IMR-90 (cell line): ENCODE data around the gene RUNX1. TPM values are rescaled to one million over a fixed set of nuclear protein-coding genes. Genes with fewer than 3 reads are reported as not detected.

Experiments used
- ATAC-seq: fragments of 200-7000 bp; cut with Tn5 transposase; 2 replicates; pipeline ENCODE4 v1.9.1; 2020; ENCODE audit warnings: low read depth, mild to moderate bottlenecking, moderate library complexity
- BruUV-seq: library from RNA; stranded (reverse); fragments of 400-500 nt; replicated peaks from 2 replicates; lab custom pipeline; 2021; lab: Mats Ljungman, UMichigan
- CTCF ChIA-PET: fragments of 300-600 bp; formaldehyde crosslinking; extraction: SDS; loops from one replicate; lab custom pipeline; 2021; ENCODE audit warnings: antibody characterized with exemption; lab: Yijun Ruan, JAX
- POLR2A ChIA-PET: fragments of 300-600 bp; sonication (Branson Sonifier 250); formaldehyde crosslinking; loops from one replicate; lab custom pipeline; 2022; ENCODE audit warnings: antibody characterized with exemption; ENCODE audit not compliant: unreplicated experiment; lab: Charles Lee
- DNase-seq: peaks from one replicate; pipeline ENCODE4 v3.0.0; 2013
- H2AFZ ChIP-seq: replicated peaks from 2 replicates; pipeline ENCODE3; 2013; ENCODE audit warnings: low read length, mild to moderate bottlenecking; ENCODE audit not compliant: poor library complexity
- H2AK5ac ChIP-seq: 2 replicates; pipeline ENCODE4 v1.6.1; 2013; ENCODE audit warnings: low read depth, low read length, inconsistent platforms
- H2AK9ac ChIP-seq: replicated peaks from 2 replicates; pipeline ENCODE3; 2013; ENCODE audit warnings: mild to moderate bottlenecking, low read depth, low read length, moderate library complexity; ENCODE audit not compliant: poor library complexity
- H2BK120ac ChIP-seq: 2 replicates; pipeline ENCODE4 v1.6.1; 2013; ENCODE audit warnings: low read depth, low read length, inconsistent platforms
- H2BK15ac ChIP-seq: 3 replicates; pipeline ENCODE4 v1.6.1; 2013; ENCODE audit warnings: low read depth, low read length, inconsistent platforms
- H2BK20ac ChIP-seq: 2 replicates; pipeline ENCODE4 v1.6.1; 2013; ENCODE audit warnings: low read depth, mild to moderate bottlenecking, inconsistent platforms, low read length, moderate library complexity
- H2BK5ac ChIP-seq: 2 replicates; pipeline ENCODE4 v1.6.1; 2013; ENCODE audit warnings: mild to moderate bottlenecking, low read depth, low read length, inconsistent platforms; ENCODE audit not compliant: poor library complexity, severe bottlenecking
- H3K14ac ChIP-seq: replicated peaks from 2 replicates; pipeline ENCODE4 v1.6.1; 2013; ENCODE audit warnings: low read depth, low read length, inconsistent platforms
- H3K18ac ChIP-seq: 2 replicates; pipeline ENCODE4 v1.6.1; 2013; ENCODE audit warnings: low read depth, low read length, control low read depth
- H3K23ac ChIP-seq: 2 replicates; pipeline ENCODE4 v1.6.1; 2013; ENCODE audit warnings: low read depth, low read length, inconsistent platforms
- H3K27ac ChIP-seq: 2 replicates; pipeline ENCODE4 v1.5.1; 2013; ENCODE audit warnings: mild to moderate bottlenecking, control low read depth, low read length; ENCODE audit not compliant: insufficient read depth
- H3K27me3 ChIP-seq: 2 replicates; pipeline ENCODE4 v1.6.1; 2013; ENCODE audit warnings: low read length; ENCODE audit not compliant: control insufficient read depth, insufficient read depth
- H3K36me3 ChIP-seq: 2 replicates; pipeline ENCODE4 v1.6.1; 2013; ENCODE audit warnings: low read length, mixed read lengths; ENCODE audit not compliant: control insufficient read depth, insufficient read depth
- H3K4ac ChIP-seq: 2 replicates; pipeline ENCODE4 v1.6.1; 2013; ENCODE audit warnings: low read depth, low read length, inconsistent platforms
- H3K4me1 ChIP-seq: 2 replicates; pipeline ENCODE4 v1.6.1; 2013; ENCODE audit warnings: low read length, mixed read lengths; ENCODE audit not compliant: control insufficient read depth, insufficient read depth
- H3K4me2 ChIP-seq: 2 replicates; pipeline ENCODE4 v1.6.1; 2013; ENCODE audit warnings: low read depth, mild to moderate bottlenecking, control low read depth, low read length, moderate library complexity
- H3K4me3 ChIP-seq: 2 replicates; pipeline ENCODE4 v1.5.1; 2013; ENCODE audit warnings: low read depth, mild to moderate bottlenecking, control low read depth, low read length, moderate library complexity; ENCODE audit not compliant: insufficient read depth
- H3K56ac ChIP-seq: 2 replicates; pipeline ENCODE4 v1.6.1; 2013; ENCODE audit warnings: low read length, inconsistent platforms; ENCODE audit not compliant: insufficient read depth; ENCODE audit errors: extremely low read depth
- H3K79me1 ChIP-seq, 2 experiments: 2 replicates each; pipeline ENCODE4 v1.6.1; 2013; ENCODE audit warnings: low read length in 2 of 2, inconsistent platforms in 1 of 2, low read depth in 1 of 2
- H3K9ac ChIP-seq: 2 replicates; pipeline ENCODE4 v1.6.1; 2013; ENCODE audit warnings: low read depth, low read length, control low read depth
- H3K9me1 ChIP-seq: 2 replicates; pipeline ENCODE4 v1.6.1; 2013; ENCODE audit warnings: low read length, inconsistent platforms; ENCODE audit not compliant: insufficient read depth
- H3K9me3 ChIP-seq: 2 replicates; pipeline ENCODE4 v1.6.1; 2013; ENCODE audit warnings: low read length; ENCODE audit not compliant: control insufficient read depth, insufficient read depth
- H4K20me1 ChIP-seq: 2 replicates; pipeline ENCODE4 v1.6.1; 2013; ENCODE audit warnings: low read length, inconsistent platforms; ENCODE audit not compliant: insufficient read depth
- H4K5ac ChIP-seq: 2 replicates; pipeline ENCODE4 v1.6.1; 2013; ENCODE audit warnings: mild to moderate bottlenecking, low read depth, low read length, control low read depth
- H4K8ac ChIP-seq, 2 experiments: 2 replicates each; pipeline ENCODE4 v1.6.1; 2013; ENCODE audit warnings: low read depth in 2 of 2, low read length in 2 of 2, control low read depth in 1 of 2, inconsistent platforms in 1 of 2
- H4K91ac ChIP-seq: 2 replicates; pipeline ENCODE4 v1.6.1; 2013; ENCODE audit warnings: low read depth, low read length, inconsistent platforms; ENCODE audit not compliant: insufficient read depth
- BHLHE40 ChIP-seq: fragments of 150-350 bp; IDR thresholded peaks from 2 replicates; pipeline ENCODE4 v1.6.1; 2016; ENCODE audit warnings: mild to moderate bottlenecking, low read depth, low read length
- CEBPB ChIP-seq: IDR thresholded peaks from 2 replicates; pipeline ENCODE4 v1.6.1; 2012; ENCODE audit warnings: low read depth, low read length, improper control_type of control experiment
- MAFK ChIP-seq: IDR thresholded peaks from 2 replicates; pipeline ENCODE4 v1.6.1; 2012; ENCODE audit warnings: low read depth, low read length, improper control_type of control experiment
- MXI1 ChIP-seq: IDR thresholded peaks from 2 replicates; pipeline ENCODE4 v1.6.1; 2012; ENCODE audit warnings: low read depth, mild to moderate bottlenecking, low read length, moderate library complexity, borderline replicate concordance
- NFE2L2 ChIP-seq: fragments of 150-350 bp; IDR thresholded peaks from 2 replicates; pipeline ENCODE4 v1.6.1; 2016; ENCODE audit warnings: low read depth, mild to moderate bottlenecking, low read length
- POLR2A ChIP-seq: IDR thresholded peaks from 2 replicates; pipeline ENCODE4 v1.6.1; 2012; ENCODE audit warnings: mild to moderate bottlenecking, low read depth, low read length
- RAD21 ChIP-seq: IDR thresholded peaks from 2 replicates; pipeline ENCODE4 v1.6.1; 2012; ENCODE audit warnings: low read length, improper control_type of control experiment
- RCOR1 ChIP-seq: IDR thresholded peaks from 2 replicates; pipeline ENCODE4 v1.6.1; 2012; ENCODE audit warnings: mild to moderate bottlenecking, low read length, improper control_type of control experiment; ENCODE audit not compliant: insufficient replicate concordance
- RFX5 ChIP-seq: IDR thresholded peaks from 2 replicates; pipeline ENCODE4 v1.8.0; 2012; ENCODE audit warnings: low read depth, mild to moderate bottlenecking, low read length, moderate library complexity
- SMC3 ChIP-seq: fragments of 150-350 bp; IDR thresholded peaks from 2 replicates; pipeline ENCODE4 v1.6.1; 2016; ENCODE audit warnings: low read depth, mild to moderate bottlenecking, antibody characterized with exemption, low read length, moderate library complexity
- WGBS, 2 experiments: methylation state at CpG; one replicate each; pipeline versions ENCODE4 v1.1.5 to v1.1.7; 2013; ENCODE audit warnings: missing lambda C conversion rate in 2 of 2; ENCODE audit not compliant: insufficient read length in 1 of 2; ENCODE audit errors: extremely low coverage in 2 of 2; 5-methylcytosine and 5-hydroxymethylcytosine counted together
- dilution Hi-C: fragments of 300-500 bp; cut with HindIII; formaldehyde crosslinking; loops from one replicate; pipeline ENCODE4 v1.14.3; 2018; ENCODE audit warnings: low sequenced_read_pairs; ENCODE audit not compliant: unreplicated experiment
- in situ Hi-C: fragments of 300-500 bp; cut with MboI; formaldehyde crosslinking; loops from 3 replicates; pipeline ENCODE4 v1.14.3; 2019; ENCODE audit warnings: low sequenced_read_pairs, inconsistent platforms, mixed read lengths
- intact Hi-C: fragments of 100-400 bp; cut with micrococcal nuclease; formaldehyde crosslinking; loops from 2 replicates; pipeline ENCODE4 v1.10.0; 2022
- polyA plus RNA-seq, 3 experiments: library from polyadenylated mRNA; depleted of rRNA; stranded (reverse); fragments of >200 nt; gene quantifications; 2 replicates each; pipeline ENCODE4 v1.2.3, GENCODE V29; 2012; ENCODE audit warnings: low replicate concordance in 1 of 3
- total RNA-seq: library from RNA; depleted of rRNA; stranded (reverse); fragments of >200 nt; gene quantifications from 2 replicates; pipeline ENCODE4 v1.2.3, GENCODE V29; 2012
- TF ChIP-seq, protein P1 (sequence below): fragments of 150-350 bp; IDR thresholded peaks from 2 replicates; pipeline ENCODE4 v1.6.1; 2016; ENCODE audit warnings: low read depth, mild to moderate bottlenecking, low read length, moderate library complexity, borderline replicate concordance
- TF ChIP-seq, protein P2 (sequence below): conservative IDR thresholded peaks from 2 replicates; pipeline ENCODE4 v1.5.1; 2012; ENCODE audit warnings: mild to moderate bottlenecking, low read depth, low read length, improper control_type of control experiment
- TF ChIP-seq, protein P3 (sequence below): fragments of 150-350 bp; IDR thresholded peaks from 2 replicates; pipeline ENCODE4 v1.6.1; 2017; ENCODE audit warnings: mild to moderate bottlenecking, antibody characterized with exemption, low read length, low read depth

Gene RUNX1
- total and polyA plus RNA-seq, 2 of the 4 experiments (the other 2 are of a cell fraction): 34.5 to 56.5 TPM

DNA sequence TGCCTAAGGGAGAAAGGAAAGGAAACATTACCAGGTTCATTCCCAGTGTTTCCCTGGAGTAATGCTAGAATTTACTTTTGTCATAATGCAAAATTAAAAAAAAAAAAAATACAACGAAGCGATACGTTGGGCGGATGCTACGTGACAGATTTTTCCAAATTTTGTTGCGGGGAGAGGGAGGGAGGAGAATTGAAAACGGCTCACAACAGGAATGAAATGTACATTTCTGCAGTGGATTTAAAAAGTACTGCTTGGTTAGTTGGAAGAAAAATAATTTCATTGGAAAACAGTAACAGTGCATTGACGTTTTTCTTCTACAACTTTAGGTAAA, 157.5 kb downstream of the RUNX1 start:
- POLR2A ChIA-PET: interaction anchor here (1.0 kb wide), 1 partner anchor 155 kb away, joined by 3 read pairs; no protein-coding TSS in a partner anchor

More for the DNA sequence above, 157.5 kb downstream of the RUNX1 start:
- intact Hi-C loops (loop anchor here (1.0 to 5.0 kb wide), 4 partner anchors 56 to 1049 kb away; no protein-coding TSS in a partner anchor), dilution Hi-C loops (no loop called here), in situ Hi-C loops (no loop called here)
- Histone ChIP-seq H3K14ac (peak overlapping the region; percentile 90), H2AFZ (peak overlapping the region; percentile 92), H2AK9ac (no peak overlapping the region), H3K36me3 (no peaks in the 10 kb centered on the region), H3K4ac (peak overlapping the region; percentile 93), H3K9ac (peak overlapping the region; percentile 82), H3K27me3 (no peaks in the 10 kb centered on the region), H2BK15ac (peak overlapping the region; percentile 90; the same call in 2 of the 3 replicates), H3K56ac (peak overlapping the region; percentile 75), H3K18ac (peak overlapping the region; percentile 79), H4K91ac (peak overlapping the region; percentile 94), H3K4me2 (peak overlapping the region; percentile 89), H2BK120ac (peak overlapping the region; percentile 96), H2BK5ac (peak overlapping the region; percentile 82), H4K5ac (peak overlapping the region; percentile 80; the same call in 1 of the 2 replicates), H3K27ac (peak overlapping the region; percentile 42), H3K4me1 (no peaks in the 10 kb centered on the region), H3K4me3 (peak overlapping the region; percentile 46; the same call in 1 of the 2 replicates), H3K23ac (peak overlapping the region; percentile 98), H3K9me1 (no peaks in the 10 kb centered on the region), H3K79me1 (peaks cover 0 to 14% of the 10 kb centered on the region in 2 experiments; a peak in 2 of 4 replicates), H3K9me3 (no peaks in the 10 kb centered on the region), H4K20me1 (peaks cover 17% of the 10 kb centered on the region), H2BK20ac (peak overlapping the region; percentile 83), H4K8ac (peak overlapping the region; percentile 86 to 93; a peak in 2 of 4 replicates), H2AK5ac (peak overlapping the region; percentile 77; the same call in 1 of the 2 replicates)
- CTCF ChIA-PET: no interaction called here
- ATAC-seq (no peak), DNase-seq (no peak)
- TF ChIP-seq POLR2A (no peak), RFX5 (no peak), RCOR1 (no peak), MXI1 (no peak), CEBPB (no peak), NFE2L2 (no peak), MAFK (no peak), SMC3 (no peak), RAD21 (no peak), BHLHE40 (no peak)
- TF ChIP-seq, protein P1, sequence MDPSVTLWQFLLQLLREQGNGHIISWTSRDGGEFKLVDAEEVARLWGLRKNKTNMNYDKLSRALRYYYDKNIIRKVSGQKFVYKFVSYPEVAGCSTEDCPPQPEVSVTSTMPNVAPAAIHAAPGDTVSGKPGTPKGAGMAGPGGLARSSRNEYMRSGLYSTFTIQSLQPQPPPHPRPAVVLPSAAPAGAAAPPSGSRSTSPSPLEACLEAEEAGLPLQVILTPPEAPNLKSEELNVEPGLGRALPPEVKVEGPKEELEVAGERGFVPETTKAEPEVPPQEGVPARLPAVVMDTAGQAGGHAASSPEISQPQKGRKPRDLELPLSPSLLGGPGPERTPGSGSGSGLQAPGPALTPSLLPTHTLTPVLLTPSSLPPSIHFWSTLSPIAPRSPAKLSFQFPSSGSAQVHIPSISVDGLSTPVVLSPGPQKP: no peak
- TF ChIP-seq, protein P2, sequence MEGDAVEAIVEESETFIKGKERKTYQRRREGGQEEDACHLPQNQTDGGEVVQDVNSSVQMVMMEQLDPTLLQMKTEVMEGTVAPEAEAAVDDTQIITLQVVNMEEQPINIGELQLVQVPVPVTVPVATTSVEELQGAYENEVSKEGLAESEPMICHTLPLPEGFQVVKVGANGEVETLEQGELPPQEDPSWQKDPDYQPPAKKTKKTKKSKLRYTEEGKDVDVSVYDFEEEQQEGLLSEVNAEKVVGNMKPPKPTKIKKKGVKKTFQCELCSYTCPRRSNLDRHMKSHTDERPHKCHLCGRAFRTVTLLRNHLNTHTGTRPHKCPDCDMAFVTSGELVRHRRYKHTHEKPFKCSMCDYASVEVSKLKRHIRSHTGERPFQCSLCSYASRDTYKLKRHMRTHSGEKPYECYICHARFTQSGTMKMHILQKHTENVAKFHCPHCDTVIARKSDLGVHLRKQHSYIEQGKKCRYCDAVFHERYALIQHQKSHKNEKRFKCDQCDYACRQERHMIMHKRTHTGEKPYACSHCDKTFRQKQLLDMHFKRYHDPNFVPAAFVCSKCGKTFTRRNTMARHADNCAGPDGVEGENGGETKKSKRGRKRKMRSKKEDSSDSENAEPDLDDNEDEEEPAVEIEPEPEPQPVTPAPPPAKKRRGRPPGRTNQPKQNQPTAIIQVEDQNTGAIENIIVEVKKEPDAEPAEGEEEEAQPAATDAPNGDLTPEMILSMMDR: no peak
- TF ChIP-seq, protein P3, sequence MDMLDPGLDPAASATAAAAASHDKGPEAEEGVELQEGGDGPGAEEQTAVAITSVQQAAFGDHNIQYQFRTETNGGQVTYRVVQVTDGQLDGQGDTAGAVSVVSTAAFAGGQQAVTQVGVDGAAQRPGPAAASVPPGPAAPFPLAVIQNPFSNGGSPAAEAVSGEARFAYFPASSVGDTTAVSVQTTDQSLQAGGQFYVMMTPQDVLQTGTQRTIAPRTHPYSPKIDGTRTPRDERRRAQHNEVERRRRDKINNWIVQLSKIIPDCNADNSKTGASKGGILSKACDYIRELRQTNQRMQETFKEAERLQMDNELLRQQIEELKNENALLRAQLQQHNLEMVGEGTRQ: no peak
- BruUV-seq: no TSS peak
- no CpG with 5 or more reads among the region's 8 CpGs for WGBS, 2 experiments
